GM11168 (cell line): ENCODE results near the gene ACSBG1.

Source experiments
- in situ Hi-C: fragments of 300-500 bp; cut with MboI; formaldehyde crosslinking; loops from one replicate; pipeline ENCODE4 v1.12.0; 2022; ENCODE audit warnings: low sequenced_read_pairs; ENCODE audit not compliant: unreplicated experiment

The ACSBG1 gene, protein sequence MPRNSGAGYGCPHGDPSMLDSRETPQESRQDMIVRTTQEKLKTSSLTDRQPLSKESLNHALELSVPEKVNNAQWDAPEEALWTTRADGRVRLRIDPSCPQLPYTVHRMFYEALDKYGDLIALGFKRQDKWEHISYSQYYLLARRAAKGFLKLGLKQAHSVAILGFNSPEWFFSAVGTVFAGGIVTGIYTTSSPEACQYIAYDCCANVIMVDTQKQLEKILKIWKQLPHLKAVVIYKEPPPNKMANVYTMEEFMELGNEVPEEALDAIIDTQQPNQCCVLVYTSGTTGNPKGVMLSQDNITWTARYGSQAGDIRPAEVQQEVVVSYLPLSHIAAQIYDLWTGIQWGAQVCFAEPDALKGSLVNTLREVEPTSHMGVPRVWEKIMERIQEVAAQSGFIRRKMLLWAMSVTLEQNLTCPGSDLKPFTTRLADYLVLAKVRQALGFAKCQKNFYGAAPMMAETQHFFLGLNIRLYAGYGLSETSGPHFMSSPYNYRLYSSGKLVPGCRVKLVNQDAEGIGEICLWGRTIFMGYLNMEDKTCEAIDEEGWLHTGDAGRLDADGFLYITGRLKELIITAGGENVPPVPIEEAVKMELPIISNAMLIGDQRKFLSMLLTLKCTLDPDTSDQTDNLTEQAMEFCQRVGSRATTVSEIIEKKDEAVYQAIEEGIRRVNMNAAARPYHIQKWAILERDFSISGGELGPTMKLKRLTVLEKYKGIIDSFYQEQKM

DNA sequence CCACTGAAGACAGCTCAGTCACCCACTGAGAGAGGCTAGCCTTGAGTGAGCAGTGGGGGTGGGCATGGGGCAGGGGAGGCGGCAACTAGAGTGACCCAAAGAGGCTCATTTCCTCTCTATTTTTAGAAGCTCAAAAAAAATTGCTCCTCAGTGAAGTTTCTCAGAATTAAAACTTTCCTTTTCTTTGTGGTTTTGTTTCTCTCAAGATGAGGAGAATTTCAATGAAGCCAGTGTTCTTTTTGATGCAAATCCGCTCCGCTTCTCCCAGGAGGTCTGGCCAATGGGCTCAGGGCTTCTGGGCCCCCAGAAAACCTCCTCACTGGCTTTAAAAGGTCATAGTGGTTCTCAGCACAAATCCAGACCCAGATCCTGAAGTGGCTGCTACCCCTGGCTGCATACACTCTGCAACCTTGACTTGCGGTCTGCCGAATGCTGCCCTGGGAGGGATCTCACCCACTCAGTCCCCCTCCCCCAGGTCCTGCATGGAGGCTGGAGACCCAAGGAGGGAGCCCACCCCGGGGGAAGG lies at the start of gene ACSBG1:
TSS of gene ACSBG1 (minus strand) at position 51 of the 526 bp plus-strand sequence. CDS start 64 bp downstream, outside the sequence.
- in situ Hi-C loops, result loop anchor here (5.0 to 10.0 kb wide), 3 partner anchors 37 to 270 kb away; no protein-coding TSS in a partner anchor

GRCh38 chr15:78282324-78282723 lies 48.0 kb upstream of the ACSBG1 start:
- in situ Hi-C loops, result no loop called here

- in situ Hi-C loops, result no loop called here
These were observed 46.1 kb upstream of the ACSBG1 start for GRCh38 chr15:78280319-78281072.

DNA sequence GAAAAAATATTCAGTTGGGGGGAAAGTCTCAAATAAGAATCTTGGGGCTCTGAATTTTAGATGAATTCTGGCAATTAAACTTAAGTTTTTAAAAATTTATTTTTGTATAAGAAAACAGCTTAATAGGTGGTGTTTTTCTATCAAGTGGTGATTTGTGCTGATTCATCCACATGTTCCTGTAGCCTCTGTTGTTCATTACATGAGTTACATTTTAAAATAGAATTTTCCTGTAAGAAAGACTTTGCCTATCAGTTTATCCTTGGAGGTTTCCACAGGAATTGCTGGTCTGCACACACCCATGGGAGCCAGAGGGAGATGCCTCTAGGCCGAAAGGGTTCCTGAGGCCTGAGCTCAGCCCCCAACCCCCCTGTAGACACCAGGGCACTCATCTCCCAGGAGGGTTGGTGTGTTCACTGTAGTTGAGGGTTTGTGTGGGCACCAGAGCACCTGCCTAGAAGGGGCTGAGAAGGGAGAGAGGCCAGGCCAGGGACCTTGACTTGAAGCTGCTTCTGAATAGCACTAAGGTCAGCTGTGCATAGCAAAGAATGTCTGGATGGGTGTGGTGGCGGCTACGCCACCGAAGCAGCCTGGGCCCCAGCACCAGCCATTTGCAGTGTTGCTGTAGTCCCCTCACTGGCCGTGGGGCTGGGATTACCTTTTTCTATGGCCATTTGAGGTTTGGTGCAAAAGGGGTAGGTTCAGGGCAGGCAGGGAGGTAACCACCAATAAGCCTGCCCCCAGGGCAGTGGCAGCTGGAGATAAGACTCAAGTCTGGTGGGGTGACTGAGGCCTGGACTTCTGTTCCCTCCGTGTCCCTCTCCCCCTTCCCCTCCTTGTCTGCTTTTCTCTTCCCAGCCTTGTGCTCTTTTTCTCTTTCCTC lies 41.9 kb upstream of the ACSBG1 start:
- in situ Hi-C loops, result no loop called here

- in situ Hi-C loops, result no loop called here
These were observed 40.6 kb upstream of the ACSBG1 start for GRCh38 chr15:78274994-78275393.

DNA sequence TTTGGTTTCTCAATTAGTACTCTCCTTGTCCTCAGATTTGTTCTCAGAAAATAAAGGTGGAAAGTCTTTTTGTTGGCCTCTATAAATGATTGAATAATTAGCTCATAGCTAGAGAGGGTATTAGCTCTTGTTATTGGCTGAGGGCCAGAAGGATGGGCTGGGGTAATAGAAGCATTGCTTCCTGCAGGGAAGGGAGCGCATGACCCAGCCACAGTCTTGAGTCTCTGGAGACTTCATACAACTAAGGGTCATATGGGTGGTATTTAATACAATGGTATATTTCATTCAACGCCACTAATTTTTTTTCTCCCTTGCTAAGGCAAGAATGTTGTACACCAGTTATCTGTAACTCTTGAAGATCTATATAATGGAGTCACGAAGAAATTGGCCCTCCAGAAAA lies 38.4 kb upstream of the ACSBG1 start:
- in situ Hi-C loops, result no loop called here

- in situ Hi-C loops, result no loop called here
These were observed 38.0 kb upstream of the ACSBG1 start for GRCh38 chr15:78272316-78272715.

DNA sequence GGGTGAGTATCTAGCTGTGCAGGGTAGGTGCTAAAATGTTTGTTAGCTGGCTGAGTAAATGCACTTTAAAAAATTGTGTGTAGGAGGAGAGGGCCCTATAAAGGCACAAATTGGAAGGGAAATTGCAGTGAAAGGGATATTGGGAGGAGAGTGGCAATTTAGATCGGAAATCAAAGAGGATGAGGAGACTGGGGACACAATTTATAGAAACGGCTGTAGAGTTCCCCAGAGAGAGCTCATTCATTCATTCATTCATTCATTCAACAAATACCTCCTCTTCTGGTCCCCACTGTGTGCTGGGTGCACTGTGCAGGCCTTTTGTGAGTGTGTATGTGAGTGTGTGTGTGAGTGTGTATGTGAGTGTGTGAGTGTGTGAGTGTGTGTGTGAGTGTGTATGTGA lies 32.4 kb upstream of the ACSBG1 start:
- in situ Hi-C loops, result no loop called here

DNA sequence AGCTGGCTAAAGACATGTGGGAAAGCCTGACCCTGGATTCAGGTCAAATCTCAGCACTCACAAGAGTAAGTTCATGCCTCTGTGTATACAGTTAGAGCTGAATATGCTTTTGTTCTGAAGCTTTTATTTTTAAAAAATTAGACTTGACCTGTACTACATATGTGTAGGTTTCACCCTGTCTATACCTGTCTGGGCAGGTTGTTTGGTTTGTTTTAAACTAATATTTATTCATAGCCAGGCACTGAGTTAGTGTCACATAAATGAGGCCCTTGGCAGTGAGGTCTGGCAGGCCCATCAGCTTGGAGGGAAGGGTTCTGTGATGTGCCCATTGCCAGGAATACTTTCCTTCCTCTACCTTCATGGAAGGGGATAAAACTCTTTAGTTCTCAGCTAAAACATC lies 31.9 kb upstream of the ACSBG1 start:
- in situ Hi-C loops, result no loop called here

- in situ Hi-C loops, result no loop called here
These were observed 31.4 kb upstream of the ACSBG1 start for GRCh38 chr15:78265752-78266224.

DNA sequence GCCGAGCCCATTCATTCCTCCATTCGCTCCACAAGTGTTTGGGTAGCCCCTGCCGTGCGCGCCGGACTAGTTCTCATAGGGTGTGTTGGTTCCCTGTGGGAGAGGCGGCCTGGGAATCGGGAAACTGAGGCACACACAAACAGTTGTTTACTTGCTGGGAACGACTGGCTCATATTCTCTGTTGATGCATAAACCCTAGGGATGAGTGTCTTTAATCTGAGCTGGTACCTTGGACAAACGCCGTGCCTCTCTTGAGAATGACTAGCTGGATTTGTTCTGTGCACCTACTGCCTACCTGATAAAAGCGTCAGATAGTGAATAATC lies 30.7 kb upstream of the ACSBG1 start:
- in situ Hi-C loops, result no loop called here

DNA sequence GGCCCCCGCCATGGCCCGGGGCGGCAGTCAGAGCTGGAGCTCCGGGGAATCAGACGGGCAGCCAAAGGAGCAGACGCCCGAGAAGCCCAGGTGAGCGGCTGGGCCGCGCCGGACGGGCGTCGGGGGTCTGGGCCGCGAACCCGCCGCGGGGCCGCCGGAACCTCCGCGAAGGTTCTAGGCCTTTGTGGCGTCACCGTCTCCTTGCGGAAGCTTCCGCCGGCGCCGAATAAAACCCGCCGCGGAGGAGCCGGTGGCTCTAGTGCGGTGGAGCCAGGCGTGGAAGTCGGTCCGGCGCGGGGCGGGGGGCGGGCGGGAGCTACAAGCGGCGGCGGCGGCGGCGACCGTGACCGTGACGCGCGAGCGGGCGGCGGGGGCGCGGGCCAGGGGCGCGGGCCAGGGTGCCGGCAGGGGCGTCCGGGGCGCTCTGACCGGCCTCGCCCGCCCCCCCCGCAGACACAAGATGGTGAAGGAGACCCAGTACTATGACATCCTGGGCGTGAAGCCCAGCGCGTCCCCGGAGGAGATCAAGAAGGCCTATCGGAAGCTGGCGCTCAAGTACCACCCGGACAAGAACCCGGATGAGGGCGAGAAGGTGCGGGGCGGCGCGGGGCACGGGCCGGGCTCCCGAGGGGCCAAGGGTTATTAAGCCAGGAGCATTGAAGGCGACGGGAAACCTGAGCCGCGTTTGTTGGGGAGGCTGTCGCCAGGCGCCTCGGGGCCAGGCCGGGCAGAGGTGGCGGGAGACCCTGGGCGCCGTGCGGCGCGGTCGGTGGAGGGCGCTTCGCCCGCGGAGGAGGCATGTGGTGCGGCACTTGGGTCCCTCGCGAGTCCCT lies 30.2 kb upstream of the ACSBG1 start, which contains the start of gene DNAJA4:
TSS of gene DNAJA4 (plus strand) at position 259 of the 833 bp plus-strand sequence. CDS start at position 461, 202 bp downstream.
- in situ Hi-C loops, result no loop called here

DNA sequence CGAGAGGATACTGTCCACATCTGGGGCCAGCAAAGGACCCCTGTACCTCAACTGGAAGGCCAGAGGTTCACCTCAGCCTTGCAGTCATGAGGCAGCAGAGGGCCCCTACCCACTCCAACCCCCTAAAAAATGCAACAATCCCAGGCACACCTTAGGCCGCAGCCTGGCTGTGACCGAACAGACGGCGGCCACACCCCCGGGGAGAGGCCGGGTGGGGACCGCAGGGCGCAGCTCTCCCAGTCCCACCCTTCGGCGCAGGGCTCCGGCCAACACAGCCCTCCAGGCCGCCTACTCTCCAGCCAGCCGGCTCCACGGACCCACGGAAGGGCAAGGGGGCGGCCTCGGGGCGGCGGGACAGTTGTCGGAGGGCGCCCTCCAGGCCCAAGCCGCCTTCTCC lies 29.5 kb upstream of the ACSBG1 start:
- in situ Hi-C loops, result no loop called here

DNA sequence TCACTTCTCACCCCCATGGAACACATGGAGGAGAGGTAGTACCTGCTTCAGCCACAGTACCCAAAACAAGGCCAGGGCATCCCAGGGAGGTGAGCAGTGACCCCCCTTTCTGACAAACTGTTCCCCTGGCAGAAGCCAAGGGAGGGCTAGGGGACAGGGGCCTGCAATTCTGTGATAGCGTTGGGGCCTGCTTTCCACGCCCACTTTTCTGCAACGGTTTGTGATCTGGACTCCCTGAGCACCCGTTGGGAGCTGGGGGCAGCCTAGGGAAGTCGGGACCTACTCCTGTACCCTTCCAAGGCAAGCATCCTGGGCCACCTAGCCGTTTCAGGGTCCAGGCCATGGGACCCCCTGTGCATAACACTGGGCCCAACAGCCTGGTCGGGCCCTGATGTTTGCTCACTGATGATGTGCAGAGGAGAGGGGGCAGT lies 29.0 kb upstream of the ACSBG1 start:
- in situ Hi-C loops, result no loop called here

DNA sequence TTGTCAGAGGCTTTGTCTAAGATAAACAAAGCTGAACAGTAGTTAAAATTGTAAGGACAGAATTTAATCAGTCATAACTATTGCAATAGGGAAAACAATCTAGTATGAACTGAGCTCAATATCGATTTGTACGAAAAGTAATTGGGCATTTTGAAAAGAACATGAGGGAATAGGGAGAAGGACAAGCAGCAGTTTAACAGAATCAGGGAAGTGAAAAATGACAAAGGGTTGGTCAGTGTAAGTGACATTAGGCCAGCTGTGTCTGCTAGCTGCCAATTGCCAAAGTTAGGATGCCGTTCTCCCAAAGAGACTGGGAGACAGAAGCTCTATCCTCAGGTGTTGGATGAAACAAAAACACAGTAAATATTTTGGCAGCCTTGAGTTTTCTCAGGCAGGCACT lies 26.7 kb upstream of the ACSBG1 start:
- in situ Hi-C loops, result no loop called here

GRCh38 chr15:78260489-78260888 lies 26.1 kb upstream of the ACSBG1 start:
- in situ Hi-C loops, result no loop called here

GRCh38 chr15:78259232-78259631 lies 24.9 kb upstream of the ACSBG1 start:
- in situ Hi-C loops, result no loop called here

- in situ Hi-C loops, result no loop called here
These were observed 23.3 kb upstream of the ACSBG1 start for GRCh38 chr15:78257681-78258080.

GRCh38 chr15:78256044-78256437 lies 21.7 kb upstream of the ACSBG1 start:
- in situ Hi-C loops, result no loop called here
